ENCODE measurements around the gene FNTB.

GRCh38 chr14:65007202-65007601 lies 20.5 kb downstream of the FNTB start:
- TF ChIP-seq POLR2A (IDR thresholded peaks at IDR 0.05; ENCODE audit: control extremely low read depth in 1 of 2, low read depth in 2 of 2, low read length in 2 of 2) (no peak), CTCF (IDR thresholded peaks at IDR 0.05; ENCODE audit: control extremely low read depth in 1 of 3, insufficient read depth in 1 of 3, low read depth in 1 of 3, low read length in 3 of 3) (no peak), ATF3 (IDR thresholded peaks at IDR 0.05; ENCODE audit: insufficient read depth, low read depth, low read length) (no peak), HDAC2 (IDR thresholded peaks at IDR 0.05; ENCODE audit: borderline replicate concordance in 1 of 2, low read depth in 2 of 2, low read length in 2 of 2) (no peak), BRCA1 (IDR thresholded peaks at IDR 0.05; ENCODE audit: low read depth, low read length) (no peak), SP1 (IDR thresholded peaks at IDR 0.05; ENCODE audit: low read depth, low read length) (no peak), POLR2AphosphoS5 (IDR thresholded peaks at IDR 0.05; ENCODE audit: low read depth, low read length) (no peak), CREB1 (IDR thresholded peaks at IDR 0.05) (no peak), RBBP5 (IDR thresholded peaks at IDR 0.05; ENCODE audit: borderline replicate concordance, low read depth, low read length) (no peak), ZNF274 (IDR thresholded peaks at IDR 0.05; ENCODE audit: borderline replicate concordance, extremely low read depth, low read length) (no peak), SP4 (IDR thresholded peaks at IDR 0.05; ENCODE audit: low read length) (no peak), BACH1 (IDR thresholded peaks at IDR 0.05; ENCODE audit: low read length) (no peak)
- TF ChIP-seq, protein P1, sequence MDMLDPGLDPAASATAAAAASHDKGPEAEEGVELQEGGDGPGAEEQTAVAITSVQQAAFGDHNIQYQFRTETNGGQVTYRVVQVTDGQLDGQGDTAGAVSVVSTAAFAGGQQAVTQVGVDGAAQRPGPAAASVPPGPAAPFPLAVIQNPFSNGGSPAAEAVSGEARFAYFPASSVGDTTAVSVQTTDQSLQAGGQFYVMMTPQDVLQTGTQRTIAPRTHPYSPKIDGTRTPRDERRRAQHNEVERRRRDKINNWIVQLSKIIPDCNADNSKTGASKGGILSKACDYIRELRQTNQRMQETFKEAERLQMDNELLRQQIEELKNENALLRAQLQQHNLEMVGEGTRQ (IDR thresholded peaks at IDR 0.05; ENCODE audit: low read length), result no peak
